HepG2 (cell line): Measurements from ENCODE around the gene WDR49.

Source experiments
- HDAC2 ChIP-seq: sonication (generic); formaldehyde crosslinking; IDR thresholded peaks from 2 replicates; pipeline ENCODE4 v1.4.0; 2020; ENCODE audit warnings: missing genetic modification reagents
- KDM5A ChIP-seq: fragments of 200-600 bp; sonication (generic); IDR thresholded peaks from 2 replicates; pipeline ENCODE4 v1.7.0; 2018; ENCODE audit warnings: antibody characterized with exemption, mild to moderate bottlenecking, low read length, borderline replicate concordance
- ZNF660 ChIP-seq: sonication (generic); formaldehyde crosslinking; IDR thresholded peaks from 2 replicates; pipeline ENCODE4 v1.5.1; 2020; ENCODE audit warnings: mild to moderate bottlenecking, low read depth, missing genetic modification reagents, borderline replicate concordance

- TF ChIP-seq ZNF660 (no peak), HDAC2 (CRISPR knock-in tag) (no peak), KDM5A (no peak)
Measured at GRCh38 chr3:167611718-167612117, 42.0 kb downstream of the WDR49 start.
